CD4-positive, alpha-beta T cell (primary cell): ENCODE measurements around the gene SMTNL1. TPM values are rescaled to one million over a fixed set of nuclear protein-coding genes. Genes with fewer than 3 reads are reported as not detected.

ENCODE experiments used
- ATAC-seq: fragments of 200-7000 bp; cut with Tn5 transposase; one replicate; pipeline ENCODE4 v1.10.0; 2022; ENCODE audit warnings: mild to moderate bottlenecking; ENCODE audit not compliant: poor library complexity
- CTCF ChIA-PET: fragments of 350-600 bp; sonication (Branson Sonifier 250); formaldehyde crosslinking; loops from one replicate; lab custom pipeline; 2021; ENCODE audit warnings: antibody characterized with exemption, inconsistent platforms; lab: Charles Lee
- POLR2A ChIA-PET: fragments of 350-600 bp; sonication (Branson Sonifier 250); formaldehyde crosslinking; loops from one replicate; lab custom pipeline; 2021; ENCODE audit warnings: antibody characterized with exemption, inconsistent platforms; lab: Charles Lee
- DNase-seq, 14 experiments: peaks; one replicate each; pipeline ENCODE4 v3.0.0-alpha.2; 2013 to 2020; ENCODE audit warnings: mixed read lengths in 2 of 14
- H3K27ac ChIP-seq, 2 donors: one replicate each; pipeline versions ENCODE4 v1.5.1 to v1.7.0; 2013; ENCODE audit warnings: low read length in 2 of 2, low read depth in 1 of 2, mild to moderate bottlenecking in 1 of 2
- H3K27me3 ChIP-seq, 2 experiments: 1 replicate in 1 of 2; 2 replicates in 1 of 2; pipeline versions ENCODE4 v1.6.1 to v1.7.0; 2013; ENCODE audit warnings: low read length in 2 of 2, control low read depth in 1 of 2, mild to moderate bottlenecking in 1 of 2, moderate library complexity in 1 of 2; ENCODE audit not compliant: insufficient read depth in 2 of 2, control insufficient read depth in 1 of 2
- H3K36me3 ChIP-seq: one replicate; pipeline ENCODE4 v1.6.1; 2013; ENCODE audit warnings: low read length, control low read depth; ENCODE audit not compliant: insufficient read depth
- H3K4me1 ChIP-seq: one replicate; pipeline ENCODE4 v1.6.1; 2013; ENCODE audit warnings: low read length, control low read depth; ENCODE audit not compliant: insufficient read depth
- H3K4me3 ChIP-seq: one replicate; pipeline ENCODE4 v1.5.1; 2013; ENCODE audit warnings: mild to moderate bottlenecking, low read length, moderate library complexity
- H3K9me3 ChIP-seq, 2 experiments: 1 replicate in 1 of 2; 2 replicates in 1 of 2; pipeline versions ENCODE4 v1.6.1 to v1.7.0; 2013; ENCODE audit warnings: low read length in 2 of 2, mild to moderate bottlenecking in 2 of 2, control low read depth in 1 of 2, moderate library complexity in 1 of 2; ENCODE audit not compliant: control insufficient read depth in 1 of 2, insufficient read depth in 1 of 2
- H3K27ac Mint-ChIP-seq: one replicate; pipeline ENCODE4 v1.8.0; 2020; ENCODE audit warnings: mixed read lengths
- H3K27me3 Mint-ChIP-seq: one replicate; pipeline ENCODE4 v1.8.0; 2021; ENCODE audit warnings: mixed read lengths
- H3K36me3 Mint-ChIP-seq: one replicate; pipeline ENCODE4 v1.8.0; 2021; ENCODE audit warnings: low read depth, mixed read lengths
- H3K4me1 Mint-ChIP-seq: one replicate; pipeline ENCODE4 v1.8.0; 2021; ENCODE audit warnings: low read depth, mixed read lengths
- H3K4me3 Mint-ChIP-seq: one replicate; pipeline ENCODE4 v1.8.0; 2020; ENCODE audit warnings: mild to moderate bottlenecking, mixed read lengths
- H3K9me3 Mint-ChIP-seq: one replicate; pipeline ENCODE4 v1.8.0; 2020; ENCODE audit warnings: mixed read lengths
- intact Hi-C, 2 experiments: fragments of 100-400 bp; cut with DNase I in 1 of 2; cut with micrococcal nuclease in 1 of 2; formaldehyde crosslinking; loops; one replicate each; pipeline versions ENCODE4 v1.15.1 to v1.9.0; 2023 to 2025; cut with DNase I, micrococcal nuclease
- total RNA-seq, 174 experiments: library from RNA in 2 of 174; stranded (reverse) in 2 of 174; gene quantifications; one replicate each; pipeline ENCODE4 v1.2.3 and lab custom pipeline; 2021 to 2026
- TF ChIP-seq, protein P1 (sequence below): fragments of 200-600 bp; IDR thresholded peaks from one replicate; pipeline ENCODE4 v1.8.0; 2022; ENCODE audit warnings: antibody characterized with exemption, mild to moderate bottlenecking

The SMTNL1 gene
- total RNA-seq, 2 experiments from 2014 or later, result not detected

DNA sequence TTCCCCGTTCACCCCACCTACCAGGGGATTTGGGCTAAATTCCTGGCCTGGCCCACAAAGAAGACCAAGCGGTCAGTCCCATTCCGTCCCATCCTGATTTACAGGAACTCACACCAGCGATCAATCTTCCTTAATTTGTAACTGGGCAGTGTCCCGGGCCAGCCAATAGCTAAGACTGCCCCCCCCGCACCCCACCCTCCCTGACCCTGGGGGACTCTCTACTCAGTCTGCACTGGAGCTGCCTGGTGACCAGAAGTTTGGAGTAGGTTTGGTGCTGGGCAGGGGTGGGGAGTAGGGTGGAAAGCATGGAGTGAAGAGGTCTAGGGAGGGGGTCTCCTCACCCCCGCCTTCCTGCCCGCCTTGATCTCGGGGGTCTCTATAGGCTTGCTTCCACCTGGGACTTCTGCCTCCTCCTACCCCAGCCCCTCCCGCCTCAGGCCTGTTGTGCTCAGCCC, 60.1 kb downstream of the SMTNL1 start, which contains the start of gene SERPING1:
SERPING1 (plus strand) TSS at position 225 of the 455 bp plus-strand sequence. CDS start 586 bp downstream, outside the sequence.
- ChIA-PET CTCF (no interaction called here), POLR2A (no interaction called here)
- intact Hi-C loops, result no loop called here
- Histone ChIP-seq H3K9me3 (no peaks in the 10 kb centered on the region), H3K27ac (no peak within 1 kb of the TSS), H3K27me3 (peaks cover 14 to 15% of the 10 kb centered on the region in 2 experiments), H3K4me1 (no peaks in the 10 kb centered on the region), H3K36me3 (no peaks in the 10 kb centered on the region), H3K4me3 (no peak within 1 kb of the TSS)
- DNase-seq (no peak), ATAC-seq (no peak)
- H3K4me1 Mint-ChIP-seq, result no peaks in the 10 kb centered on the region
- H3K27me3 Mint-ChIP-seq, result peaks cover 55% of the 10 kb centered on the region
- no peaks in the 10 kb centered on the region for H3K36me3 Mint-ChIP-seq
- no peak within 1 kb of the TSS for H3K27ac Mint-ChIP-seq
- TF ChIP-seq, protein P1, sequence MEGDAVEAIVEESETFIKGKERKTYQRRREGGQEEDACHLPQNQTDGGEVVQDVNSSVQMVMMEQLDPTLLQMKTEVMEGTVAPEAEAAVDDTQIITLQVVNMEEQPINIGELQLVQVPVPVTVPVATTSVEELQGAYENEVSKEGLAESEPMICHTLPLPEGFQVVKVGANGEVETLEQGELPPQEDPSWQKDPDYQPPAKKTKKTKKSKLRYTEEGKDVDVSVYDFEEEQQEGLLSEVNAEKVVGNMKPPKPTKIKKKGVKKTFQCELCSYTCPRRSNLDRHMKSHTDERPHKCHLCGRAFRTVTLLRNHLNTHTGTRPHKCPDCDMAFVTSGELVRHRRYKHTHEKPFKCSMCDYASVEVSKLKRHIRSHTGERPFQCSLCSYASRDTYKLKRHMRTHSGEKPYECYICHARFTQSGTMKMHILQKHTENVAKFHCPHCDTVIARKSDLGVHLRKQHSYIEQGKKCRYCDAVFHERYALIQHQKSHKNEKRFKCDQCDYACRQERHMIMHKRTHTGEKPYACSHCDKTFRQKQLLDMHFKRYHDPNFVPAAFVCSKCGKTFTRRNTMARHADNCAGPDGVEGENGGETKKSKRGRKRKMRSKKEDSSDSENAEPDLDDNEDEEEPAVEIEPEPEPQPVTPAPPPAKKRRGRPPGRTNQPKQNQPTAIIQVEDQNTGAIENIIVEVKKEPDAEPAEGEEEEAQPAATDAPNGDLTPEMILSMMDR, result no peak
- H3K4me3 Mint-ChIP-seq, result no peak within 1 kb of the TSS
- no peaks in the 10 kb centered on the region for H3K9me3 Mint-ChIP-seq

DNA sequence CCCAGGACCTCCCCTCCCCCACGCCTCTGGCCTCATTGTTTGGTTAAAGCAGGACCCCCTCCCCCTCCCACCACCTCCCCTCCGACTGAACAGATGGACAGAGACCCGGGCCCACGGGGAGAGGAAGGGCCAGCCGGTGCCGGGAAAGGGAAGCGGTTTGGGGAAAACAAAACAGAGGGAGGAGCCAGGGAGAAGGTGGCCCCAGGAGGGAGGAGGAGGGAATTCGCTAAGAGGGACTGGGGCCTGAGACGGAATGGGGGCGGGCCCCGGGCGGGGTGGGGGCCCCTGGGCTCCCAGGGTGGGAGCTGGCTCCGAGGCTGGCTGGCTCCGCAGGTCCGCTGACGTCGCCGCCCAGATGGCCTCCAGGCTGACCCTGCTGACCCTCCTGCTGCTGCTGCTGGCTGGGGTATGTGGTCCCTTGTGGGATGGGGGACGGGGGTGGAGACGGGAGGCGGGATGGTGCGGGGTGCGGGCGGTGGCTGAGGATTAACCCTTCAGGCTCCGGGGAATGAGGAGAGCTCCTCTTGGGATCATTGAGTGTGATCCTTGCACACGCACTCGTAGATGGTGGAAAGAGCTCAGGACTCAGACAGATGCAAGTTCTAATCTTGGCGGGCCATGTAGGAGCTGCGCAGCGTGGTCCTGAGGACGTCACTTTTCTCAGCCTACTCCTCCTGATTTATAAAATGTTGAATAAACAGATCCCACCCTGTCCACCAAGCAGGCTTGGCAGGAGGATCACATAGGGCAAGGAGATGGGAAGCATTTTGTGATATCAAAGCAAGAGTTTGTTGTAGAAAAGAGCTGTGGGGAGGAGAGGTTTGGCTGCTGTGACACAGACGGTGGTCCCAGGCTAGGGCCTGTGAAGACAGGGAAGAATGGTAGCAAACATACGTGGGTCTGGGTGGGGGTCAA, 60.8 kb downstream of the SMTNL1 start:
- peaks cover 14 to 15% of the 10 kb centered on the region in 2 experiments for H3K27me3 ChIP-seq
- Mint-ChIP-seq H3K27ac (no peak overlapping the region), H3K36me3 (no peaks in the 10 kb centered on the region), H3K4me1 (no peaks in the 10 kb centered on the region), H3K27me3 (peaks cover 51% of the 10 kb centered on the region), H3K9me3 (no peaks in the 10 kb centered on the region), H3K4me3 (no peak overlapping the region)
- intact Hi-C loops, result no loop called here
- H3K27ac ChIP-seq, result no peak overlapping the region
- DNase-seq (no peak), ATAC-seq (no peak)
- ChIA-PET POLR2A (no interaction called here), CTCF (no interaction called here)
- TF ChIP-seq, protein P1, result no peak
- H3K4me1 ChIP-seq, result no peaks in the 10 kb centered on the region
- no peaks in the 10 kb centered on the region for H3K9me3 ChIP-seq
- H3K36me3 ChIP-seq, result no peaks in the 10 kb centered on the region
- no peak overlapping the region for H3K4me3 ChIP-seq

DNA sequence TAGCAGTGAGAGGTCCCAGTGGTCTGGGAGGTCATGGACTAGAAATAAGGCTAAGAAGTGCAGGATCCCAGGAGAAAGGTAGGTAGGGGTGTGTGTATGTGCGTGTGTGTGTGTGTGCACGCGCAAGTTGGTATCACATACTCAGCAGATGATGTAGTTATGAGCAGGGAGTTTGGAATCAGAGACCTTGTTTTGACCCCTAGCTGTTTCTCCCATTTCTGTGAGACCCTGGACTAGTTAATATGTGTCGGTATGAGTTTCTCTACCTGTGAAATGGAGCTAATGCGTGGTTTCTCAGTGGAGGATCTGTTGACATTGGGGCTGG, 61.4 kb downstream of the SMTNL1 start:
- Histone ChIP-seq H3K27ac (no peak overlapping the region), H3K4me3 (no peak overlapping the region), H3K9me3 (no peaks in the 10 kb centered on the region), H3K27me3 (peaks cover 14 to 15% of the 10 kb centered on the region in 2 experiments), H3K36me3 (no peaks in the 10 kb centered on the region), H3K4me1 (no peaks in the 10 kb centered on the region)
- H3K4me1 Mint-ChIP-seq, result no peaks in the 10 kb centered on the region
- H3K27ac Mint-ChIP-seq, result no peak overlapping the region
- ChIA-PET CTCF (no interaction called here), POLR2A (no interaction called here)
- intact Hi-C loops, result no loop called here
- ATAC-seq (no peak), DNase-seq (no peak)
- H3K9me3 Mint-ChIP-seq, result no peaks in the 10 kb centered on the region
- TF ChIP-seq, protein P1, result no peak
- no peak overlapping the region for H3K4me3 Mint-ChIP-seq
- peaks cover 51% of the 10 kb centered on the region for H3K27me3 Mint-ChIP-seq
- H3K36me3 Mint-ChIP-seq, result no peaks in the 10 kb centered on the region
